D721Med (cell line): ENCODE measurements around the gene ADGRA1.

Source experiments
- DNase-seq: peaks from one replicate; pipeline ENCODE4 v3.0.0; 2011; ENCODE audit warnings: low spot score; ENCODE audit not compliant: insufficient read length
- FAIRE-seq: peaks from 2 replicates; lab custom pipeline; 2011; peaks lifted over from hg19 to GRCh38; lab: Jason Lieb, UNC
- TF ChIP-seq, protein P1 (sequence below): IDR thresholded peaks from 2 replicates; pipeline ENCODE4 v1.5.1; 2012; ENCODE audit warnings: mild to moderate bottlenecking, control low read depth; ENCODE audit not compliant: insufficient read depth; ENCODE audit errors: missing control alignments

The ADGRA1 gene

GRCh38 chr10:133082685-133083421, 4.9 kb upstream of the ADGRA1 start:
- FAIRE-seq: no peak
- TF ChIP-seq, protein P1, sequence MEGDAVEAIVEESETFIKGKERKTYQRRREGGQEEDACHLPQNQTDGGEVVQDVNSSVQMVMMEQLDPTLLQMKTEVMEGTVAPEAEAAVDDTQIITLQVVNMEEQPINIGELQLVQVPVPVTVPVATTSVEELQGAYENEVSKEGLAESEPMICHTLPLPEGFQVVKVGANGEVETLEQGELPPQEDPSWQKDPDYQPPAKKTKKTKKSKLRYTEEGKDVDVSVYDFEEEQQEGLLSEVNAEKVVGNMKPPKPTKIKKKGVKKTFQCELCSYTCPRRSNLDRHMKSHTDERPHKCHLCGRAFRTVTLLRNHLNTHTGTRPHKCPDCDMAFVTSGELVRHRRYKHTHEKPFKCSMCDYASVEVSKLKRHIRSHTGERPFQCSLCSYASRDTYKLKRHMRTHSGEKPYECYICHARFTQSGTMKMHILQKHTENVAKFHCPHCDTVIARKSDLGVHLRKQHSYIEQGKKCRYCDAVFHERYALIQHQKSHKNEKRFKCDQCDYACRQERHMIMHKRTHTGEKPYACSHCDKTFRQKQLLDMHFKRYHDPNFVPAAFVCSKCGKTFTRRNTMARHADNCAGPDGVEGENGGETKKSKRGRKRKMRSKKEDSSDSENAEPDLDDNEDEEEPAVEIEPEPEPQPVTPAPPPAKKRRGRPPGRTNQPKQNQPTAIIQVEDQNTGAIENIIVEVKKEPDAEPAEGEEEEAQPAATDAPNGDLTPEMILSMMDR: no peak
- DNase-seq: no peak

- DNase-seq: no peak
- TF ChIP-seq, protein P1: no peak
- no peak for FAIRE-seq
Observed at GRCh38 chr10:133083422-133084100, 4.2 kb upstream of the ADGRA1 start.

- no peak for DNase-seq
- TF ChIP-seq, protein P1: no peak
- FAIRE-seq: no peak
Observed at GRCh38 chr10:133084491-133084890, 3.2 kb upstream of the ADGRA1 start.

DNA sequence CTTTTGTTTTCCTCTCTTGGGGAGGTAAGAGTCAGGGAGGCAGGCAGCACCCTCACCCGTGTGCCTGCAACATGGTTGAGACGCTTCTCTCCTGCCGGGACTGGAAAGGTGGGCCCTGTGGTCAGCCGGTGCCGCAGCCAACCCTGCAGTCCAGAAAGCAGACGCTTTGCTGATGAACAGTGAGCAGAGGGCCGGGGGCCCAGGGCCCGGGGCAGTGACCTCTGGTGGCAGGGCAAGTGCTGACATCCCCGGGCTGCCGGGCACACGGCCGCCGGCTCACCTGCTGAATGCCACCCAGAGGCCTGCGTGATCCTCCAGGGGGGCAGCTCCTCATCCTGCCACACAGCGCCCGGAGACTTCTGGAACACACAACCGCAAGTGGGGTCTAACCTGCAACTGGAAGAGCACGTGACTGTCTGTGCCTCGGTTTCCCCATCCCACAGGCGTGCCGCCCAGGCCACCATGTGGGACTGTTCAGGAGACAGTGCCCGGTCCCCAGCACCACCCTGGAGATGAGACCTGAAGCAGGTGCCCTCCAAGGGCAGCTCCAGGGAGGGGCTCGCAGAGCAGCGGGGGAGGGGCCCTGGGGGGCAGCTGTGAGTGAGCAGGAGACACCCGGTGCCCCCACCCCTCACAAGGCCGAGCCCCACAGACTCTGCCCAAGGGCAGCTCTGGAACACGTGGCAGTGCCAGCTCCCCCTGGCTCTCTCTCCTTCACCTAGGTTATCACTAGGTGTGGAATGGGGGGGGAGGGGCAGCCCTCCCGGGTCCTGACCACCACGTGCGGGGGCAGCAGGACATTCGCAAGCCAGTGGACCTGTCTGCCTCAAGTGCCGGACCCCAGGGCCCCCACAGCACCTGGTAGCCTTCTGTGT, 2.2 kb upstream of the ADGRA1 start:
- TF ChIP-seq, protein P1: no peak
- DNase-seq: no peak
- FAIRE-seq: no peak

DNA sequence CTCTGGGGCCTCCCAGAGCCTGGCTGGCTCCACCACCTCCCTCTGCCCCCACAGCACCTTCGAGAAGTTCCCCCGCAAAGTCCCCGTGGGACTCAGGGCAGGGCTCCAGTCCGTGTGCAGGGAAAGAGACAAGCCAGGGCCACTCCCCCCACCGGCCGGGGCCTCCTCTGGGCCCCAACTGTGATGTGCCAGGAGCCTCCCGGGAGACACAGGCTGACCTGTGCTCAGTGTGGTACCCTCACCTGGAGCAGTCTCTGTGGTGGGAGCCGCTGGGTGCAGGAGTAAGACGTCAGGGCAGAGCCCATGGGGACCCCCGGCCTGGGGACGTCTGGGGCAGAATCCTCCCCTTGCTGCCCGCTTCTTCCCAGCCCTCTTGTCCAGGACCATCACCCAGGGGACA, 1.5 kb upstream of the ADGRA1 start:
- TF ChIP-seq, protein P1: no peak
- DNase-seq (no peak), FAIRE-seq (no peak)

GRCh38 chr10:133087045-133087678, 562 bp upstream of the ADGRA1 start:
- TF ChIP-seq, protein P1: no peak
- FAIRE-seq (no peak), DNase-seq (no peak)
